ENCODE results near the gene EDA. TPM values are rescaled to one million over a fixed set of nuclear protein-coding genes. Genes with fewer than 3 reads are reported as not detected.

EDA gene
- total and polyA plus RNA-seq, 2 donors (not counting 1 experiment from before 2014, with no cell fraction given), result 0.04 to 1.2 TPM

DNA sequence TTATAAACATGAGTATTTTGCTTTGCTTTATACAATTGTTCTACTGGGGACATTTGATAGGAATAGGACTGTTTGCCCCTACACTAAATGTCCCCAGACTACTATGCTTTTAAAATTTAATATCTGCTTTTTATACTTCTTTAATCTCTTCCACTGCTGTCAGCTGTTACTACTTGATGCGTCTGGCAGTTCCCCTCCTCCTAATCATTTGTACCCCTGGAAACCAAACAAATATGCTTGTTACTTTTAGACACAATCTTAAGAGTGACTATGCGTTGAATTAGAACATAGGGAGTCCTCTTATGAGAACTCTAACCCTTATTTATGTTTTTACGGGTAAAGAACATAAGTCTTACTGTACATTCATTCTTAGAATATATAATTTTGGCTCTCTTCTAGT is 145.7 kb downstream of the EDA start:
- no peak overlapping the region for H2AFZ ChIP-seq (ENCODE audit: insufficient read depth, low read depth, low read length, poor library complexity, severe bottlenecking)
- no peaks in the 10 kb centered on the region for H3K4me1 ChIP-seq (ENCODE audit: control insufficient read depth in 2 of 2, insufficient read depth in 2 of 2, low read length in 2 of 2)
- no peaks in the 10 kb centered on the region for H3K9me3 ChIP-seq (ENCODE audit: control extremely low read depth in 1 of 3, control insufficient read depth in 2 of 3, insufficient read depth in 1 of 3, low read length in 2 of 3)
- no peak overlapping the region for H3K9ac ChIP-seq (ENCODE audit: low read length)
- Mint-ChIP-seq H3K4me1 (no peaks in the 10 kb centered on the region), H3K27ac (no peak overlapping the region), H3K27me3 (no peaks in the 10 kb centered on the region), H3K4me3 (no peak overlapping the region), H3K9me3 (ENCODE audit: insufficient read depth) (no peaks in the 10 kb centered on the region)
- no peak overlapping the region for H3K27ac ChIP-seq (ENCODE audit: low read length in 2 of 2)
- H3K79me2 ChIP-seq (ENCODE audit: control insufficient read depth, insufficient read depth, low read length), result no peaks in the 10 kb centered on the region
- H3K4me2 ChIP-seq (replicated peaks; ENCODE audit: low read depth, low read length, poor library complexity, severe bottlenecking), result no peak overlapping the region
- ChIA-PET CTCF (no interaction called here), POLR2A (no interaction called here)
- no peaks in the 10 kb centered on the region for H3K27me3 ChIP-seq (replicated peaks in 1 of 4; ENCODE audit: control extremely low read depth in 1 of 4, control insufficient read depth in 3 of 4, insufficient read depth in 4 of 4, low read length in 3 of 4)
- no peak for DNase-seq
- no peaks in the 10 kb centered on the region for H3K36me3 ChIP-seq (replicated peaks in 1 of 2; ENCODE audit: control extremely low read depth in 1 of 2, control insufficient read depth in 1 of 2, extremely low read depth in 1 of 2, insufficient read depth in 2 of 2, low read length in 1 of 2)
- no peak overlapping the region for H3K4me3 ChIP-seq (ENCODE audit: control extremely low read depth in 1 of 5, extremely low read depth in 1 of 5, insufficient read depth in 1 of 5, low read depth in 2 of 5, low read length in 4 of 5)
- TF ChIP-seq EZH2 (IDR thresholded peaks at IDR 0.05; ENCODE audit: borderline replicate concordance, insufficient read depth, low read depth, low read length, poor library complexity, severe bottlenecking), result no peak
- TF ChIP-seq, protein P1, sequence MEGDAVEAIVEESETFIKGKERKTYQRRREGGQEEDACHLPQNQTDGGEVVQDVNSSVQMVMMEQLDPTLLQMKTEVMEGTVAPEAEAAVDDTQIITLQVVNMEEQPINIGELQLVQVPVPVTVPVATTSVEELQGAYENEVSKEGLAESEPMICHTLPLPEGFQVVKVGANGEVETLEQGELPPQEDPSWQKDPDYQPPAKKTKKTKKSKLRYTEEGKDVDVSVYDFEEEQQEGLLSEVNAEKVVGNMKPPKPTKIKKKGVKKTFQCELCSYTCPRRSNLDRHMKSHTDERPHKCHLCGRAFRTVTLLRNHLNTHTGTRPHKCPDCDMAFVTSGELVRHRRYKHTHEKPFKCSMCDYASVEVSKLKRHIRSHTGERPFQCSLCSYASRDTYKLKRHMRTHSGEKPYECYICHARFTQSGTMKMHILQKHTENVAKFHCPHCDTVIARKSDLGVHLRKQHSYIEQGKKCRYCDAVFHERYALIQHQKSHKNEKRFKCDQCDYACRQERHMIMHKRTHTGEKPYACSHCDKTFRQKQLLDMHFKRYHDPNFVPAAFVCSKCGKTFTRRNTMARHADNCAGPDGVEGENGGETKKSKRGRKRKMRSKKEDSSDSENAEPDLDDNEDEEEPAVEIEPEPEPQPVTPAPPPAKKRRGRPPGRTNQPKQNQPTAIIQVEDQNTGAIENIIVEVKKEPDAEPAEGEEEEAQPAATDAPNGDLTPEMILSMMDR (IDR thresholded peaks at IDR 0.05), result no peak
- no peaks in the 10 kb centered on the region for H4K20me1 ChIP-seq (ENCODE audit: control insufficient read depth, insufficient read depth, low read length, poor library complexity, severe bottlenecking)
- WGBS (ENCODE audit: insufficient coverage), result no CpG with 5 or more reads among the region's 3 CpGs
- intact Hi-C loops (cut with micrococcal nuclease), result no loop called here
- ATAC-seq (ENCODE audit: low read depth), result no peak

DNA sequence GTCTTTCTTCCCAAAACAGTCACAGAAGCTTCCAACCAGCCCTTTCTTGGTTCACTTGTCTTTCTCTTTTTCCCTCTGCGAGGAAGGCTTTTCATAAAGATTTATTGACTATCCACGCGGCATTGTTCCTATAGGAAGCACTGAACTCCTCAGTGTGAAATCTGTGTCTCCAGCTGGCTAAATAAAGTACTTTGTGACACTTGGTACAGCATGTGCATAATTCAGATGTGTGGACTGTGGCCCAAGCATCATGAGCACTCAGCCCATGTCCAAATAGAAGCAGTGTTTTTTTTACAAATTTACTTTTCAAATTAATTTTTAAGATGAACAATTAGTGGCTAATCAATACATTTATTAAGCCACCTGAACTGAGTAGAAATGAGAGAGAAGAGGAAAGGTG is 146.4 kb downstream of the EDA start:
- no CpG with 5 or more reads among the region's 3 CpGs for WGBS (ENCODE audit: insufficient coverage)
- no peak overlapping the region for H2AFZ ChIP-seq (ENCODE audit: insufficient read depth, low read depth, low read length, poor library complexity, severe bottlenecking)
- ATAC-seq (ENCODE audit: low read depth) (no peak), DNase-seq (no peak)
- H3K9ac ChIP-seq (ENCODE audit: low read length), result no peak overlapping the region
- H3K9me3 ChIP-seq (ENCODE audit: control extremely low read depth in 1 of 3, control insufficient read depth in 2 of 3, insufficient read depth in 1 of 3, low read length in 2 of 3), result no peaks in the 10 kb centered on the region
- no peaks in the 10 kb centered on the region for H3K4me1 ChIP-seq (ENCODE audit: control insufficient read depth in 2 of 2, insufficient read depth in 2 of 2, low read length in 2 of 2)
- H3K4me2 ChIP-seq (replicated peaks; ENCODE audit: low read depth, low read length, poor library complexity, severe bottlenecking), result no peak overlapping the region
- H3K27ac ChIP-seq (ENCODE audit: low read length in 2 of 2), result no peak overlapping the region
- intact Hi-C loops (cut with micrococcal nuclease), result no loop called here
- H4K20me1 ChIP-seq (ENCODE audit: control insufficient read depth, insufficient read depth, low read length, poor library complexity, severe bottlenecking), result no peaks in the 10 kb centered on the region
- Mint-ChIP-seq H3K27ac (no peak overlapping the region), H3K4me1 (no peaks in the 10 kb centered on the region), H3K9me3 (ENCODE audit: insufficient read depth) (no peaks in the 10 kb centered on the region), H3K27me3 (no peaks in the 10 kb centered on the region), H3K4me3 (no peak overlapping the region)
- H3K27me3 ChIP-seq (replicated peaks in 1 of 4; ENCODE audit: control extremely low read depth in 1 of 4, control insufficient read depth in 3 of 4, insufficient read depth in 4 of 4, low read length in 3 of 4), result no peaks in the 10 kb centered on the region
- ChIA-PET POLR2A (no interaction called here), CTCF (no interaction called here)
- H3K79me2 ChIP-seq (ENCODE audit: control insufficient read depth, insufficient read depth, low read length), result no peaks in the 10 kb centered on the region
- H3K36me3 ChIP-seq (replicated peaks in 1 of 2; ENCODE audit: control extremely low read depth in 1 of 2, control insufficient read depth in 1 of 2, extremely low read depth in 1 of 2, insufficient read depth in 2 of 2, low read length in 1 of 2), result no peaks in the 10 kb centered on the region
- H3K4me3 ChIP-seq (ENCODE audit: control extremely low read depth in 1 of 5, extremely low read depth in 1 of 5, insufficient read depth in 1 of 5, low read depth in 2 of 5, low read length in 4 of 5), result no peak overlapping the region
- TF ChIP-seq, protein P1 (IDR thresholded peaks at IDR 0.05), result no peak
- no peak for TF ChIP-seq EZH2 (IDR thresholded peaks at IDR 0.05; ENCODE audit: borderline replicate concordance, insufficient read depth, low read depth, low read length, poor library complexity, severe bottlenecking)
